ENCODE results near the gene USP21.
A peak's percentile ranks its signal among the peaks of the same experiment; 100 is the strongest.

USP21 gene

DNA sequence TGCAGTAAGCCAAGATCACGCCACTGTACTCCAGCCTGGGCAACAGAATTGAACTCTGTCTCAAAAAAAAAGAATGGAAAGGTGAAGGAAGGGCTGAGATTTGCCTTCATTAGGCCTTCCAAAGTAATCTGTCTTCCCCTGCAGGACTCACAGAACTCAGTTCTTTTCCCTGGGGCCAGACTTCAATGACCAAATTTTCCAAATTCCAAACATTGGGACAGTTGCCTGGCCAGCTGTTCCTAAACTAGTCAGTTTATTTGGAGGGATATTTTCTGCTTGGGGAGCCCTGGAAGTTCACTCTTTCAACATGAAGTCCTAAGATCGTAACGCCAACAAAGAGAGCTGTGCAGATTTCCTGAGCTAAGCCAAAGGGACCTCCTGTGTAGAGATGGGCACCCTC, 21.4 kb upstream of the USP21 start:
- no peak for DNase-seq (ENCODE audit: low read depth in 2 of 2)

DNA sequence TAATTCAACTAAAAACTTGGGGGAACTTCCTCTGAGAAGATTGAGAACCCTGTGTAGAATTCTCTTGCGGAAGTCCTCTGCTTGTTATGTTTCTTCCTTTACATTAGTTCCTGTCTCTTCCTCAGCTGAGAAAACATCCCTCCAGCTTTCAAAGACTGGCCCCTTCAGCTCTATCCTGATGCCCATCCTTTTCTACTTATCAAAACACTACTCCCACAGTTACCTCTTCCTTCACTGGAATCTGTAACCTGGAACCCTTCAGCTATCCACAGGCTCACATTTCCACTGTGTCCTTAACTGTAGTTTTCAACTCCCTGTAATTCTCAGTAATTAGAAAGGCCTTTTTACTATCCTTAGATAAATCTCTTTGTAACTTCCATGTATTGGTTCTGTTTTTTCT, 20.9 kb upstream of the USP21 start:
- no peak for DNase-seq (ENCODE audit: low read depth in 2 of 2)

DNA sequence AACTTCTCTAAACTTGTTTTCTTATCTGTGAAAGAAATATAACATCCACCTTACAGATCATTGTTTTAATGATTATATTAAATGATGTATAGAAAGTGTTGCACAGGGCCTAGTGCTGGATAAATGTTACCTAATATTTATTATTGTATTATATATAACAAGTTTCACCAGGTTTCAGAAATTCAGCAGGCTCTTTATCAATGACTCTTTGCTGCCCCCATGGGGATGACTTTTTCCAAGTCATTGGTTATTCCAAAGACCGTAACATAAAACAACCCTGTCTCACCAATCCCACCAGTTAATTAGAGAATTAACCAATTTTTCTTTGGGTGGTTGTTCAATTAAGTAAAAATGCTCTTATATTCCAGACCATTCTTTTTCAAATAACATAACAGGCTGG, 19.5 kb upstream of the USP21 start:
- DNase-seq (ENCODE audit: low read depth in 2 of 2): no peak

DNA sequence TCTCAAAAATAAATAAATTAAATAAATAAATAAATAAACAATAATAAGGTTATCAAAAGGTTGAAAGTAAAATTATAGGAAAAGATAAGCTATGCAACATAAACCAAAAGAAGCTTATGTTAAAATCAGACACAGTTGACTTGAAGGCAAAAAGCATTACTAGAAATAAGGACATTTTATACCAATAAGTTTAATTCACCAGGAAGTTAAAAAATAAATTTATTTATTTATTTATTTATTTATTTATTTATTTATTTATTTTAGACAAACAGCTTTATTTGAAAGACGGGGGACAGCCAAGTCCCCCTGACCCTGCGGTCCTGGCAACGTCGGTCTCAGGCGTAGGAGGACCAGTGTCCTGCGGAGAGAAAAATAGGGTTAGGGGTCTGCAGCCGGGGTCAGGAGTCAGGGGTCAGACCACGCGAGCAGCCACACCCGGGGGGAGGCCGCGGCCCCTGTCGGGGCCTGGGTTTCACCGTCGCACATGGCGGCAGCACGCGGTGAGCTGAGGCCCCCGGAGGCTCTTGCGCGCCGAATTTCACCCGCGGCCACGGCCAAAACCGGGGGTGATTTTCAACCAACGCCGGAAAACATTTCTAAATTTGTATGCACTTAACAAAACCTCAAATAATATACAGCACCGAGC, 18.4 kb upstream of the USP21 start:
- DNase-seq (ENCODE audit: low read depth in 2 of 2): no peak

DNA sequence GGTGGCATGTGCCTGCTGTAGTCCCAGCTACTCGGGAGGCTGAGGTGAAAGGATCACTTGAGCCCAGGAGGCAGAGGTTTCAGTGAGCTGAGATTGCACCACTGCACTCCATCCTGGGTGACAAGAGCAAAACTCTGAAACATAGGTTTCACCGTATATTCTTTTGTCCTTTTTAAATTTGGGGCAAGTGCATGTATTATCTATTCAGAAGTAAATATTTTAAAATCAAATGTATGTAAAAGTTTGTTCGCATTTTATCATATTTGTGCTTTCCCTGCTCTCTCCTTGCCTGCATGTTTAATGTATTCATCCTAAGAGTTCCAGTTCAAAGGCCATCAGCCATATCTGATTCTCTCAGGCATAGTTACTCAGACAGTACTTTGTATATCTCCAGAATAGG, 13.5 kb upstream of the USP21 start:
- DNase-seq (ENCODE audit: low read depth in 2 of 2): no peak

DNA sequence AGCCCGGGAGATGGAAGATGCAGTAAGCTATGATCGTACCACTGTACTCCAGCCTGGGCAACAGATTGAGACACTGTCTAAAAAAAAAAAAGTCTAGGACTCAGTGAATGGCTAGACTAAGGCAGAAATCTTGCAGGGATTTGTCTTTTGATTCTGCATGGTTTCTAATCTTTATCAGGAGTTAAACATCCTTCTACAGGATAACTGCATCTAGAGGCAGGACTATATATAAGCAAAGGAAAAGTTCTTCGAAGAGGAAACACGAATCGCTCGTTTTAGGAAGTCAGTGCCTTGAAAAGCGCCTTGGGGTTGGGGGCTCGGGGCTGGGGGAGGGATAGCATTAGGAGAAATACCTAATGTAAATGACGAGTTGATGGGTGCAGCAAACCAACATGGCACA, 6.1 kb upstream of the USP21 start:
- DNase-seq (ENCODE audit: low read depth in 2 of 2): no peak

DNA sequence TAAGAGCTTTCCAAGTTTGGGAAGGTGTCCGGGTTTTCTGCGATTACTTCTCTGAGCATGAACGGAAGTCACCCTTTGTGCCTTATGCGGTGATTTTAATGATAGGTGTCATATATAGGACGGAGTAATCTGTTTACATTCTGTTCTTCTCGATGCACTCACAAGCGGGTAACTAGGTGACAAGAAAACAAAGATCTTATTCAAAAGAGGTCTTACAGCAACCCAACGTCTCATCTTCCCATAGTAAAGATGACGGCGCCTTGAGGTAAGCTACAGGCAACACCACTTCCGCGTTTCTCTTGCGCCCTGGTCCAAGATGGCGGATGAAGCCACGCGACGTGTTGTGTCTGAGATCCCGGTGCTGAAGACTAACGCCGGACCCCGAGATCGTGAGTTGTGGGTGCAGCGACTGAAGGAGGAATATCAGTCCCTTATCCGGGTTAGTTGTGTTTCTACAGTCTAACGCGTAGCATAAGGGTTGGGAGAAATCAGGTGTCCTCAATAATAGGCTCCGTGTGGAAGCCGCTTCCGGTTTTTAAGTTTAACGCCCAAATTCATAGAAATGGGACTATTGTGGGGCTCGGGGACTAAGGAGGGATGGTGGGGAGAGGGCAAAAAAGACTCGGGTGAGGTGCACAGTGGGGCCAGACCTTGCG, 5.5 kb upstream of the USP21 start, which contains the start of gene UFC1:
TSS of gene UFC1 (plus strand) at position 297 of the 656 bp plus-strand sequence. CDS start at position 317, 20 bp downstream.
- DNase-seq (ENCODE audit: low read depth in 2 of 2): peak; percentile 49 to 62

DNA sequence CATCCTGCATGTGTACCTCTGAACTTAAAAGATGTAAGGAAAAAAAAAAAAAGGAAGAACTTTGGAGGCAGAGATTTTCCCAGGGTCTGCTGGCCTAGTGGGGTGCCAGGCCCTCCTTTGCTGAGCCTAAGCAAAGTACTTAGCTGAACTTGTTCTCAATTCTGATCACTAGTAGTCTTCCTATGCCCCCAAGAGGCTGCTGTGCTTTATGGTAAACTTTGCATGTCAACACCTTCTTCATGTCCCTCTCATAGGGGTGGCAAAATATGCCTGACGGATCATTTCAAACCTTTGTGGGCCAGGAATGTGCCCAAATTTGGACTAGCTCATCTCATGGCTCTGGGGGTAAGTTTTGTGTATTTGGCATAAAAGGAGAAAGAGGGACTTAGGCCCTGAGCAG, 1.4 kb upstream of the USP21 start:
- no peak for DNase-seq (ENCODE audit: low read depth in 2 of 2)

DNA sequence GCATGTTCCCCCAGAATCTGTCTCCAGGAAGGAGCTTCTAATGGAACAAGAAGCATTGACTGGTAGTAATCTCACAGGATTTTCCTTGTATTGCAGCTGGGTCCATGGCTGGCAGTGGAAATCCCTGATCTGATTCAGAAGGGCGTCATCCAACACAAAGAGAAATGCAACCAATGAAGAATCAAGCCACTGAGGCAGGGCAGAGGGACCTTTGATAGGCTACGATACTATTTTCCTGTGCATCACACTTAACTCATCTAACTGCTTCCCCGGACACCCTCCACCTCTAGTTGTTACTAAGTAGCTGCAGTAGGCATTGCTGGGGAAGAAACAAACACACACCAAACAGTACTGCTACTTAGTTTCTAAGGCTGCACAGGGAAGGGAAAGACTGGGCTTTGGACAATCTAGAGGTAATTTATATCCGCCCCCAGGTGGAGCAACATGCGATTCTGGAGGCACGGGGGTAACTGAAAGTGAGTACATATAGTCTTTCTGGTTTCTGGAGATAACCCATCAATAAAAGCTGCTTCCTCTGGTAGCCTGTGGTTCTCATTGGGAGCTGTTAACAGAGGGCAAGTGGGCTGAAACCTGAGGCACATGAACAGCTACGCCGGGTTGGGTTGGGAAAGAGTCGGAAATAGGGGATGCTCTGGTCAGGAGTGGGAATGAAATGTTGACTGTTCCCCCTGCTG, 837 bp upstream of the USP21 start:
- DNase-seq (ENCODE audit: low read depth in 2 of 2): no peak

DNA sequence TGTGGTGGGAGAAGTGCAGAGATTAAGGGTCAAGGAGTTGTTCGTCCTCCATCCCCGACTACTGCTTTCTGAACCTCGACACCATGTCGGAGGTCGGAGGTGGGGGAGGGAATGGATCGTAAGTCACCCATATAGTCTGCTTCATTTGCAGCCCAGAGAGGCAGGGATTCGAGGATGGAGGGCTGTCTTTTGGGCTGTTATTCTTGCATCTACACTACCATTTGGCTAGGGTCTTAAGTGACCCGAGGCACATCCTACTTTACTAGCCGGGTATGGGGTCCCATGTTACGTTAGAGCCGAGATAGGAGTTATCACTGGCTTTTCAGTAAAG, 578 bp downstream of the USP21 start:
- no peak for DNase-seq (ENCODE audit: low read depth in 2 of 2)

DNA sequence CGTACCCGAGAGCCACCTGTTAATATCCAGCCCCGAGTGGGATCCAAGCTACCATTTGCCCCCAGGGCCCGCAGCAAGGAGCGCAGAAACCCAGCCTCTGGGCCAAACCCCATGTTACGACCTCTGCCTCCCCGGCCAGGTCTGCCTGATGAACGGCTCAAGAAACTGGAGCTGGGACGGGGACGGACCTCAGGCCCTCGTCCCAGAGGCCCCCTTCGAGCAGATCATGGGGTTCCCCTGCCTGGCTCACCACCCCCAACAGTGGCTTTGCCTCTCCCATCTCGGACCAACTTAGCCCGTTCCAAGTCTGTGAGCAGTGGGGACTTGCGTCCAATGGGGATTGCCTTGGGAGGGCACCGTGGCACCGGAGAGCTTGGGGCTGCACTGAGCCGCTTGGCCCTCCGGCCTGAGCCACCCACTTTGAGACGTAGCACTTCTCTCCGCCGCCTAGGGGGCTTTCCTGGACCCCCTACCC, 1.4 kb downstream of the USP21 start:
- no peak for DNase-seq (ENCODE audit: low read depth in 2 of 2)

DNA sequence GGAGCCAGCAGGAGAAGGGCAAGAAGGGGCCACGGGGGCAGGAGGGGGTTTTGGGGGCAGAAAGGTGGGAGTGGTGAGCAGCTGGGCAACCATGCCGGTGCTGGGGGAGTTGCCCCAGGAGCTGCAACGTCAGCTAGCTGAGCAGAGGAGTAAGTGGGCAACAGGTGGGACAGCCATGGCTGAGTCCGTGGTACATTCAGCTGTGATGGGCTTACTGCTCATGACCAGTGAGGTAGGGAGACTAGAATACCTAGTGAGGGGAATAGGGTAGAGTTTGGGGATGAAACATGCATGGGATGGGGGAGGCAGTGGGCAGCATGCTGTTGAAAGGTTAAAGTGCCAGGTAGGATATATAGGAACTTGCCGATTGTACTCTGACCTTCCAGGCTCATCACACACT, 2.4 kb downstream of the USP21 start:
- DNase-seq (ENCODE audit: low read depth in 2 of 2): no peak

DNA sequence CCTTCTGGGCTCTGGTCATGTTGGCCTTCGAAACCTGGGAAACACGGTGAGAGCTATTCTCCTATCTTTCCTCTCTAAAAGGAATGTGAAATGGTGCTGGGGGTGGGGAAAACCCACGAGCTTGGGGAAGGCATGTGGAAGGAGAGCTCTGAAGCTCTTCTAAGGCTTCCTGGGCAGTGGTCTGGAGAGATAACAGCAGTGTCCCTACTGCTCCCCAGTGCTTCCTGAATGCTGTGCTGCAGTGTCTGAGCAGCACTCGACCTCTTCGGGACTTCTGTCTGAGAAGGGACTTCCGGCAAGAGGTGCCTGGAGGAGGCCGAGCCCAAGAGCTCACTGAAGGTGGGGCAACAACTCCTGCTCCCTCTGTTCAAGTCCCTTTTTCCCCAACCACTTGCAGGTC, 2.8 kb downstream of the USP21 start:
- no peak for DNase-seq (ENCODE audit: low read depth in 2 of 2)

DNA sequence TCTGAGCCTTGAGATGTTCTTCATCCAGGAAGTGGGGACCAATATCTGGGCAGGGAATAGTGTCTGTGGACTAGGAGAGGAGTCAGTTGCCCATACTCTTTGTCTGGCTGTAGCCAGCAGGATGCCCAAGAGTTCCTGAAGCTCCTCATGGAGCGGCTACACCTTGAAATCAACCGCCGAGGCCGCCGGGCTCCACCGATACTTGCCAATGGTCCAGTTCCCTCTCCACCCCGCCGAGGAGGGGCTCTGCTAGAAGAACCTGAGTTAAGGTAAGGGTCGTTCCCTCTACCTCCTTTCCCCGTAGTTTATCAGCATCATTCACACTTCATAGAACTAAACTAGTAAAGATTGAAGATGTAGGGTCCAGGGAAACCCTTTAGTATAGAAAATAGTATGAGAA, 3.5 kb downstream of the USP21 start:
- DNase-seq (ENCODE audit: low read depth in 2 of 2): no peak

DNA sequence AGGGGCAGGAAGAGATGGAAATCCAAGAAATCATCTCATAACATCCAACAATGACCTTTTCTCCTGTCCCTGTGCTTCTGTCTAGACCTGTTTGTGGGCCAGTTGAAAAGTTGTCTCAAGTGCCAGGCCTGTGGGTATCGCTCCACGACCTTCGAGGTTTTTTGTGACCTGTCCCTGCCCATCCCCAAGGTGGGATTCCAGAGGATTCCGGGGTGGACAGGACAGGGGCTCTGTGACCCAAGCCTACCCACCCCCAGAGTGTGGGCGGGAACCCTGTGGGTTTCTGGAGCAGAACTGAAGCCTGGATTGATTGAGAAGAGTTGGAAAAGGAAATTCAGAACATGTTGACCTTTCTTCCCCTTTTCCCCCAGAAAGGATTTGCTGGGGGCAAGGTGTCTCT, 4.5 kb downstream of the USP21 start:
- DNase-seq (ENCODE audit: low read depth in 2 of 2): no peak

DNA sequence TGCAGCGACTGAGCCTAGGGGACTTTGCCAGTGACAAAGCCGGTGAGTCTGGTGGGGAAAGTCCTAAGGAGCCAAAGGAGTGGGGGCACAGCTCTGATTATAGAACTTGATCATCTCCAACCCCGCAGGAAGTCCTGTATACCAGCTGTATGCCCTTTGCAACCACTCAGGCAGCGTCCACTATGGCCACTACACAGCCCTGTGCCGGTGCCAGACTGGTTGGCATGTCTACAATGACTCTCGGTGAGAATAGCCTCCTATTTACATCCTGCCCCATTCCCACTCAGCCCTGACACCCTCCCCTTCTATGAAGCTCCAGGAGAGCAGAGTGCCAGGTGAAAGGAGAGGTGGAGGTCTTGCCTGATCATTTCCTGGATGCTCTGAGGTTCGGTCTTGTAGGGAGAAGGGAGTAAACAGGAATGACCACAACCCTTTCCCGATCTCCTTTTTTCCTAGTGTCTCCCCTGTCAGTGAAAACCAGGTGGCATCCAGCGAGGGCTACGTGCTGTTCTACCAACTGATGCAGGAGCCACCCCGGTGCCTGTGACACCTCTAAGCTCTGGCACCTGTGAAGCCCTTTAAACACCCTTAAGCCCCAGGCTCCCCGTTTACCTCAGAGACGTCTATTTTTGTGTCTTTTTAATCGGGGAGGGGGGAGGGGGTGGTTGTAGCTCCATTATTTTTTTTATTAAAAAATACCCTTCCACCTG, 5.8 kb downstream of the USP21 start:
- no peak for DNase-seq (ENCODE audit: low read depth in 2 of 2)

DNA sequence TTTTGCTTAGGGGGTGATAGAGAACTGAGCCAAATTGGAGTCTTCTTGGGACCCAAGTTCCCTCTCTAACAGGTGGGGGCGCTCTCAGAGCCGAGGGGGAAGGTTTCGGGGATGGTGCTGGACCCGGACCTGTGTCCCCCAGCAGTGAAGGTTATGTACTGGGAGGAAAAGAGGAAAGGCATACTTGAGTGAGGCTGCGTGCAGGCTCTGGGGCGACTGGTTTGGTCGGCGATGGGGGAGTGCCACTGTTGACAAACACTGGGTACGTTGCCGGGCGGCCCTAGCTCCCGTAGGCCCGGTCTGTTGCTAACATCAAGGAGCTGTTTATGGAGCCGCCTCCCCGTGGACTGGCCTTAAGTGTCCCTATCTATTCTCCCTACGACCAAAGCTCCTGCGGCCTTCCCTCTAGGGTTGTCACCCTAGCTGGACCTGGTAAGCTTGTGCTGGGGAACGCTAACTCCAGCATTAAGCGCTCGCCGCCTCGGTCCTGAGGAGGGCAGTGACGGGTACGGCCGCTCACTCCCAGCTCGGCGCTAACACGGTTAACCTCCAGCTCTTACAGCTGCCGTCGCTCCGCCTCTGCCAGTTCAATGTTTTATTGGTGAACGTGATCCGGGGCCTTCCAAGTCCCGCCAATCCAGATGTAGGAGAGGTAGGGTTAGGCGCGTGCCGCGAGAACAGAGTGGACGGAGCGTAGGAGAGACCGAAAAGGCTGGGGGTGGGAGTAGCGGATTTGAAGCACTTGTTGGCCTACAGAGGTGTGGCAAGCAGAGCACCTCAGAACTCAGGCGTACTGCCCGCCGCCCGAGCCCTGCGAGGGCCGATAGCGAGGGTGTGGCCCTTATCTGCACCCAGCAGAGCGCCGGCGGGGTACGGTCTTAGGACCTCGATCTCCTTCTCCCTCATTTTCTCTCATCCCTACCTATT, 6.7 kb downstream of the USP21 start, which contains the start of gene PPOX:
TSS of gene PPOX (plus strand) at position 685 of the 927 bp plus-strand sequence. CDS start 422 bp downstream, outside the sequence.
- peak; percentile 72 to 84 for DNase-seq (ENCODE audit: low read depth in 2 of 2)

DNA sequence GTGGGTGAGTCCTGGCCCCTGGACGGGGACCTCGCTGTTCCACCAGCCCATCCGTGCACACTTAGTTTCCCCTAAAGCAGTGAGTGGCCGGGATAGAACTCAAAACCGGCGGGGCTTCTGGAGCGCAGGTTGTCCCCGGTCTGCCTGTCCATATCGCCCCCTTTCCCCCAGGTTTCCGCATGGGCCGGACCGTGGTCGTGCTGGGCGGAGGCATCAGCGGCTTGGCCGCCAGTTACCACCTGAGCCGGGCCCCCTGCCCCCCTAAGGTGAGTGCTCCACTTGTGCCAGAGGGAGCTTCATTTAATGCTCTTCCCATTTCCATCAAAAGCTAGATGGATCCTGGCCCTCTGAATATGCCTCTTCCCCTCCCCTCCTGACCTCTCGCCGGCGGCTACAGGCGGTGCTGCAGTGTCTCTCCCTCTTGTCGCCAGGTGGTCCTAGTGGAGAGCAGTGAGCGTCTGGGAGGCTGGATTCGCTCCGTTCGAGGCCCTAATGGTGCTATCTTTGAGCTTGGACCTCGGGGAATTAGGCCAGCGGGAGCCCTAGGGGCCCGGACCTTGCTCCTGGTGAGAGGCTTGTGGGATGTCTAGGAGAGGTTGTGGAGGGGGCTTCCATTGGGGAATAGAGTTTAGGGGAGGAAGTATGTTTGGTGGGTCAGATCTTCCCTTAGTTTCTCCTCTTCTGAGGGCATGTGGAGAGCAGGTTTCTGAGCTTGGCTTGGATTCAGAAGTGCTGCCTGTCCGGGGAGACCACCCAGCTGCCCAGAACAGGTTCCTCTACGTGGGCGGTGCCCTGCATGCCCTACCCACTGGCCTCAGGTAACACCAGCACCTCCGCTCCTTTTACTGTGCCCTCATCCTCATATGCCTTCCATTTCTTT, 7.6 kb downstream of the USP21 start:
- DNase-seq (ENCODE audit: low read depth in 2 of 2): no peak

DNA sequence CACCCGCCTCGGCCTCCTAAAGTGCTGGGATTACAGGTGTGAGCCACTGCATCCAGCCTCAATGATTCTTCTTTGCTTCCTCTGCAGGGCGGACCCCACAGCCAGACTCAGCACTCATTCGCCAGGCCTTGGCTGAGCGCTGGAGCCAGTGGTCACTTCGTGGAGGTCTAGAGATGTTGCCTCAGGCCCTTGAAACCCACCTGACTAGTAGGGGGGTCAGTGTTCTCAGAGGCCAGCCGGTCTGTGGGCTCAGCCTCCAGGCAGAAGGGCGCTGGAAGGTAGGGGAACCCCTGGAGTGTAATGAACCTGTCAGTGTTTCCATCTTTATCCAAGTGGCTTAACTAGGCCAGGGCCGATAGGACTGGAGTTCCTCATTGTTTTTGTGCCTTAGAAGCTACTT, 9.6 kb downstream of the USP21 start:
- DNase-seq (ENCODE audit: low read depth in 2 of 2): no peak

DNA sequence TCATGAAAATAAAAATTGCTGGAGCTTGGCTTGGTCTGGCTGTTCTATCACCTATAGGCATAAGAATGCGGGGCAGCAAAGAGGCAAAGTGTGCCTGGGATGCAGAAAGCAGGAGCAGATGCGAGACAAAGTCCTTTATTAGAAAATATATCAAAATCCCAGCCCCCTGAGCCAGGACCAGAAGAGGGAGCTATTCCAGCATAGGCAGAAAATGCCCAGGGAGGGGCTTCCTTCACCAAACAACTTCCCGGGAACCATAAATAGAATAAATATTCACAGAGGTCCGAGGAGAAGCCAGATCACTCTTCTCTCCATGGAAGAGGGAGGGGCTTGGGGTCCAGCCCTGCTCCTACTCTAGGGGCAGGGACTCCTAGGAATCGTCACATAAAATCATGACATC, 11.9 kb downstream of the USP21 start:
- no peak for DNase-seq (ENCODE audit: low read depth in 2 of 2)

Measured in stimulated activated CD8-positive, alpha-beta memory T cell treated with anti-CD3 and anti-CD28 coated beads, Interleukin-2, amount 100 ng/mL, for 1 hour (primary cell).